HUDEP-2 (cell line): ENCODE results near the gene LRP8.

Source experiments
- DNase-seq, 76 experiments: peaks; one replicate each; lab custom pipeline; 2025; ENCODE audit not compliant: unreplicated experiment in 76 of 76; lab: John Stamatoyannopoulos, UW

LRP8 gene

GRCh38 chr1:53328009-53328461, at the start of gene LRP8:
TSS of gene LRP8 (minus strand) at chr1:53328070. CDS start at chr1:53327912, 158 bp downstream.
- peak in 54 of 76 experiments; percentile 14 to 77 (median 54) for DNase-seq

GRCh38 chr1:53377438-53377841, 49.6 kb upstream of the LRP8 start:
- no peak for DNase-seq

- DNase-seq: no peak
Observed at GRCh38 chr1:53376742-53377437, 49.0 kb upstream of the LRP8 start.

GRCh38 chr1:53376041-53376461, 48.2 kb upstream of the LRP8 start:
- DNase-seq: no peak

GRCh38 chr1:53375440-53375839, 47.6 kb upstream of the LRP8 start:
- no peak for DNase-seq

- no peak for DNase-seq
Observed at GRCh38 chr1:53373246-53373645, 45.4 kb upstream of the LRP8 start.

- DNase-seq: no peak
Observed at GRCh38 chr1:53372501-53372951, 44.7 kb upstream of the LRP8 start.

- DNase-seq: no peak
Observed at GRCh38 chr1:53371851-53372250, 44.0 kb upstream of the LRP8 start.

- DNase-seq: no peak
Observed at GRCh38 chr1:53371121-53371666, 43.3 kb upstream of the LRP8 start.

- DNase-seq: no peak
Observed at GRCh38 chr1:53370369-53370961, 42.6 kb upstream of the LRP8 start.

- no peak for DNase-seq
Observed at GRCh38 chr1:53369761-53370160, 41.9 kb upstream of the LRP8 start.

GRCh38 chr1:53369034-53369750, 41.3 kb upstream of the LRP8 start:
- no peak for DNase-seq

- no peak for DNase-seq
Observed at GRCh38 chr1:53368314-53369033, 40.6 kb upstream of the LRP8 start.

GRCh38 chr1:53367503-53368313, 39.8 kb upstream of the LRP8 start:
- DNase-seq: peak in 17 of 76 experiments; percentile 1 to 49 (median 11)

- no peak for DNase-seq
Observed at GRCh38 chr1:53366901-53367502, 39.1 kb upstream of the LRP8 start.

GRCh38 chr1:53365437-53366063, 37.7 kb upstream of the LRP8 start:
- no peak for DNase-seq

GRCh38 chr1:53362851-53363642, 35.2 kb upstream of the LRP8 start:
- no peak for DNase-seq

GRCh38 chr1:53362270-53362669, 34.4 kb upstream of the LRP8 start:
- DNase-seq: no peak
